H1 (cell line): ENCODE results near the gene KCTD15. TPM values are rescaled to one million over a fixed set of nuclear protein-coding genes. Genes with fewer than 3 reads are reported as not detected.

ENCODE experiments used
- BCL11A ChIP-seq, 2 experiments: IDR thresholded peaks; one replicate each; pipeline ENCODE4 v1.6.1; 2011; ENCODE audit warnings: low read depth in 2 of 2, low read length in 2 of 2, mild to moderate bottlenecking in 2 of 2
- BRCA1 ChIP-seq: IDR thresholded peaks from 2 replicates; pipeline ENCODE4 v1.6.1; 2012; ENCODE audit warnings: low read depth, low read length, improper control_type of control experiment
- CBX8 ChIP-seq: fragments of 300-800, 300-1000 bp; sonication (generic); IDR thresholded peaks from 2 replicates; pipeline ENCODE4 v1.7.1; 2016; ENCODE audit warnings: low read depth, low read length, borderline replicate concordance
- CEBPB ChIP-seq: IDR thresholded peaks from 2 replicates; pipeline ENCODE4 v1.6.1; 2012; ENCODE audit warnings: low read depth, low read length
- CHD1 ChIP-seq: IDR thresholded peaks from 2 replicates; pipeline ENCODE4 v1.6.1; 2012; ENCODE audit warnings: low read depth, low read length, improper control_type of control experiment
- CREB1 ChIP-seq: IDR thresholded peaks from 2 replicates; pipeline ENCODE4 v1.6.1; 2012; ENCODE audit warnings: inconsistent platforms
- CTBP2 ChIP-seq: IDR thresholded peaks from 2 replicates; pipeline ENCODE4 v1.7.0; 2011; ENCODE audit warnings: borderline replicate concordance, mild to moderate bottlenecking, moderate library complexity, mixed read lengths, low read length; ENCODE audit not compliant: insufficient read depth, insufficient read length
- GABPA ChIP-seq: IDR thresholded peaks from 2 replicates; pipeline ENCODE4 v1.6.1; 2011; ENCODE audit warnings: mild to moderate bottlenecking, low read length, moderate library complexity, borderline replicate concordance; ENCODE audit not compliant: insufficient read depth
- GTF2F1 ChIP-seq: IDR thresholded peaks from 2 replicates; pipeline ENCODE4 v1.6.1; 2012; ENCODE audit warnings: low read depth, low read length, improper control_type of control experiment, borderline replicate concordance
- HDAC2 ChIP-seq, 2 experiments: fragments of 300-600 bp in 1 of 2; sonication (generic) in 1 of 2; IDR thresholded peaks; 2 replicates each; pipeline ENCODE4 v1.6.1; 2011 to 2012; ENCODE audit warnings: low read depth in 2 of 2, low read length in 2 of 2, mild to moderate bottlenecking in 2 of 2, moderate library complexity in 2 of 2, borderline replicate concordance in 1 of 2, inconsistent platforms in 1 of 2
- HDAC6 ChIP-seq: IDR thresholded peaks from one replicate; pipeline ENCODE4 v1.7.1; 2012; ENCODE audit warnings: low read depth, mild to moderate bottlenecking, inconsistent platforms, low read length, moderate library complexity
- KDM4A ChIP-seq: IDR thresholded peaks from one replicate; pipeline ENCODE4 v1.7.1; 2012; ENCODE audit warnings: low read depth, mild to moderate bottlenecking, moderate library complexity, low read length, inconsistent platforms; ENCODE audit not compliant: severe bottlenecking
- POLR2A ChIP-seq, 2 experiments: IDR thresholded peaks; 1 replicate in 1 of 2; 2 replicates in 1 of 2; pipeline ENCODE4 v1.6.1; 2011; ENCODE audit warnings: low read depth in 2 of 2, low read length in 2 of 2, mild to moderate bottlenecking in 2 of 2; ENCODE audit errors: control extremely low read depth in 1 of 2
- POU5F1 ChIP-seq: IDR thresholded peaks from 2 replicates; pipeline ENCODE4 v1.6.1; 2011; ENCODE audit warnings: low read depth, mild to moderate bottlenecking, low read length, moderate library complexity
- RBBP5 ChIP-seq: IDR thresholded peaks from 2 replicates; pipeline ENCODE4 v1.7.1; 2012; ENCODE audit warnings: low read depth, mild to moderate bottlenecking, inconsistent platforms, low read length, moderate library complexity, borderline replicate concordance
- TAF1 ChIP-seq: IDR thresholded peaks from 2 replicates; pipeline ENCODE4 v1.6.1; 2011; ENCODE audit warnings: mild to moderate bottlenecking, low read depth, low read length
- TAF7 ChIP-seq: optimal IDR thresholded peaks from 2 replicates; pipeline ENCODE3; 2011; ENCODE audit warnings: low read depth, mild to moderate bottlenecking, inconsistent platforms, low read length, moderate library complexity, borderline replicate concordance
- TBP ChIP-seq: IDR thresholded peaks from 2 replicates; pipeline ENCODE4 v1.6.1; 2011; ENCODE audit warnings: low read depth, low read length, improper control_type of control experiment
- TEAD4 ChIP-seq: IDR thresholded peaks from 2 replicates; pipeline ENCODE4 v1.6.1; 2012; ENCODE audit warnings: low read depth, low read length, inconsistent platforms, mixed read lengths
- YY1 ChIP-seq: IDR thresholded peaks from 2 replicates; pipeline ENCODE4 v1.6.1; 2011; ENCODE audit warnings: low read depth, mild to moderate bottlenecking, low read length
- ZNF274 ChIP-seq: IDR thresholded peaks from 2 replicates; pipeline ENCODE4 v1.7.0; 2012; ENCODE audit warnings: low read length, borderline replicate concordance; ENCODE audit errors: extremely low read depth
- polyA plus RNA-seq, 7 experiments: library from polyadenylated mRNA; depleted of rRNA in 3 of 7; stranded (reverse) in 5 of 7; unstranded in 2 of 7; fragments of >200 nt in 5 of 7; fragments of 200-250 nt in 2 of 7; gene quantifications; 1 replicate in 5 of 7; 2 replicates in 1 of 7; 4 replicates in 1 of 7; pipeline versions ENCODE4 v1.2.1 to v1.2.3, GENCODE V29; 2011 to 2013; ENCODE audit warnings: missing spikeins in 2 of 7, mixed read lengths in 2 of 7
- total RNA-seq: library from RNA; stranded (reverse); fragmentation: NEBNext Ultra II Directional; extraction: Animal tissue kit (Norgen Biotek cat#: 25700); gene quantifications from 2 replicates; pipeline ENCODE4 v1.2.1, GENCODE V29; 2021
- TF ChIP-seq, protein P1 (sequence below): IDR thresholded peaks from 2 replicates; pipeline ENCODE4 v1.6.1; 2012; ENCODE audit warnings: inconsistent platforms
- TF ChIP-seq, protein P2 (sequence below): IDR thresholded peaks from 2 replicates; pipeline ENCODE4 v1.6.1; 2011; ENCODE audit warnings: low read length, improper control_type of control experiment

The KCTD15 gene
- total and polyA plus RNA-seq, 2 of the 8 experiments (the other 6 are each of a cell fraction or from before 2014, with no cell fraction given), result 25.1 to 27.0 TPM

DNA sequence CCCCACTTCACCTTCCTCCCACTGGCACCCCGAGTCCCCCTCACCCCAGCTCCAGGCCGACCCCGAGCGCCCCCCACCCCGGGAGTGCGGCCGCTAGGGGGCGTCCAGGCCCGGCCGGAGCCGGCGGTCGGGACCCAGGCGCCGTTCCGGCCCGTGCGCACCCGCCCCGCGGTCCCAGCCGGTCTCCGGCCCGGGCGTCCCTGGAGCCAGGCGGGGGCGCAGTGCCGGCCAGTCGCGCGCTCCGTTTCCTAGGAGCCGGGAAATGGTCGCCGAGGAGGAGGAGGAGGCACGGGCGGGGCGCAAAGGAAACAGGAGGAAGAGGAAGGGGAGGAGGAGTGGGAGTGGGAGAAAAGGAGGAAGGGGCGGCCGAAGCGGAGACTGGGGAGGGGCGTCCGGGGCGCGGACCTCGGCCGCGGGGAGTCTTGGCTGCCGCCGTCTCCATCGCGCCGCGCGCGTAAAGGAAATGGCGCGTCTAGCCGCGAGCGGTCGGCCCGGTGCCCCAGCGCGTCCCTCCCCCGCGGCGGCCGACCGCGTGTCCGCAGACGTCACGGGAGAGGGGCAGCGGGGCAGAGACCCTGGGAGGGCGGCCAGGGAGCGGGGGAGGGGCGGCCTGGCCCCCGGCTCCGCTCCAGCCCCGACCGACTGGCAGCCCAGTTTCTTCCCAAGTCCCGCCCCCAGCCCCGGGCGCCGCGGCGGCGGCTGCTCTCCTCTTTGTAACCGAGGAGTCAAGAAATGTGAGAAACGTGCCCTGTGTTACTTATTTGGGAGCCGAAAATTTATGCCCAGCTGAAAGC, 1.1 kb upstream of the KCTD15 start (continued):
- peak; percentile 66; the same call in 1 of the 2 replicates for TF ChIP-seq TBP
- TF ChIP-seq HDAC2 (IDR thresholded peaks at IDR 0.05; ENCODE audit: borderline replicate concordance in 1 of 2, low read depth in 2 of 2, low read length in 2 of 2), result peak; percentile 27 to 76; a peak in 1 of 4 replicates
- no peak for TF ChIP-seq CEBPB
- TF ChIP-seq POLR2A (IDR thresholded peaks at IDR 0.05; ENCODE audit: control extremely low read depth in 1 of 2, low read depth in 2 of 2, low read length in 2 of 2), result peak; percentile 61 to 76
- peak; percentile 47; the same call in 1 of the 2 replicates for TF ChIP-seq TAF1
- TF ChIP-seq, protein P1, sequence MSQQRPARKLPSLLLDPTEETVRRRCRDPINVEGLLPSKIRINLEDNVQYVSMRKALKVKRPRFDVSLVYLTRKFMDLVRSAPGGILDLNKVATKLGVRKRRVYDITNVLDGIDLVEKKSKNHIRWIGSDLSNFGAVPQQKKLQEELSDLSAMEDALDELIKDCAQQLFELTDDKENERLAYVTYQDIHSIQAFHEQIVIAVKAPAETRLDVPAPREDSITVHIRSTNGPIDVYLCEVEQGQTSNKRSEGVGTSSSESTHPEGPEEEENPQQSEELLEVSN, result 0 out of 2 replicates have a peak, but pooled peaks have one; percentile 8
- TF ChIP-seq KDM4A, result peak; percentile 47
- TF ChIP-seq POU5F1, result no peak
- no peak for TF ChIP-seq BCL11A (IDR thresholded peaks at IDR 0.05; ENCODE audit: low read depth in 2 of 2, low read length in 2 of 2)
- no peak for TF ChIP-seq CBX8
- TF ChIP-seq GTF2F1, result no peak
- TF ChIP-seq CTBP2, result no peak
- TF ChIP-seq TAF7, result peak; percentile 79
- no peak for TF ChIP-seq CHD1
- TF ChIP-seq, protein P2, sequence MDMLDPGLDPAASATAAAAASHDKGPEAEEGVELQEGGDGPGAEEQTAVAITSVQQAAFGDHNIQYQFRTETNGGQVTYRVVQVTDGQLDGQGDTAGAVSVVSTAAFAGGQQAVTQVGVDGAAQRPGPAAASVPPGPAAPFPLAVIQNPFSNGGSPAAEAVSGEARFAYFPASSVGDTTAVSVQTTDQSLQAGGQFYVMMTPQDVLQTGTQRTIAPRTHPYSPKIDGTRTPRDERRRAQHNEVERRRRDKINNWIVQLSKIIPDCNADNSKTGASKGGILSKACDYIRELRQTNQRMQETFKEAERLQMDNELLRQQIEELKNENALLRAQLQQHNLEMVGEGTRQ, result no peak
- no peak for TF ChIP-seq TEAD4
- TF ChIP-seq YY1, result no peak; the same call in none of the 2 replicates
- TF ChIP-seq CREB1, result peak; percentile 73
- no peak for TF ChIP-seq ZNF274
- no peak for TF ChIP-seq BRCA1
- no peak for TF ChIP-seq HDAC6
- 0 out of 2 replicates have a peak, but pooled peaks have one; percentile 43 for TF ChIP-seq RBBP5
- no peak for TF ChIP-seq GABPA
